Measurements from ENCODE around the gene SEC61A2.

GRCh38 chr10:12129222-12130111 lies at the start of gene SEC61A2:
- TF ChIP-seq, protein P1, sequence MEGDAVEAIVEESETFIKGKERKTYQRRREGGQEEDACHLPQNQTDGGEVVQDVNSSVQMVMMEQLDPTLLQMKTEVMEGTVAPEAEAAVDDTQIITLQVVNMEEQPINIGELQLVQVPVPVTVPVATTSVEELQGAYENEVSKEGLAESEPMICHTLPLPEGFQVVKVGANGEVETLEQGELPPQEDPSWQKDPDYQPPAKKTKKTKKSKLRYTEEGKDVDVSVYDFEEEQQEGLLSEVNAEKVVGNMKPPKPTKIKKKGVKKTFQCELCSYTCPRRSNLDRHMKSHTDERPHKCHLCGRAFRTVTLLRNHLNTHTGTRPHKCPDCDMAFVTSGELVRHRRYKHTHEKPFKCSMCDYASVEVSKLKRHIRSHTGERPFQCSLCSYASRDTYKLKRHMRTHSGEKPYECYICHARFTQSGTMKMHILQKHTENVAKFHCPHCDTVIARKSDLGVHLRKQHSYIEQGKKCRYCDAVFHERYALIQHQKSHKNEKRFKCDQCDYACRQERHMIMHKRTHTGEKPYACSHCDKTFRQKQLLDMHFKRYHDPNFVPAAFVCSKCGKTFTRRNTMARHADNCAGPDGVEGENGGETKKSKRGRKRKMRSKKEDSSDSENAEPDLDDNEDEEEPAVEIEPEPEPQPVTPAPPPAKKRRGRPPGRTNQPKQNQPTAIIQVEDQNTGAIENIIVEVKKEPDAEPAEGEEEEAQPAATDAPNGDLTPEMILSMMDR (IDR thresholded peaks at IDR 0.05; ENCODE audit: insufficient read depth, low read depth, low read length) = no peak
- TF ChIP-seq EZH2 (IDR thresholded peaks at IDR 0.05; ENCODE audit: insufficient read depth, low read length) = no peak
